ENCODE results near the gene RPL7A.
"Not testable (repeated sequence)": the region's sequence is repeated elsewhere in the genome, so short reads cannot be mapped to it uniquely, and the experiment has no call there.

RPL7A gene

DNA sequence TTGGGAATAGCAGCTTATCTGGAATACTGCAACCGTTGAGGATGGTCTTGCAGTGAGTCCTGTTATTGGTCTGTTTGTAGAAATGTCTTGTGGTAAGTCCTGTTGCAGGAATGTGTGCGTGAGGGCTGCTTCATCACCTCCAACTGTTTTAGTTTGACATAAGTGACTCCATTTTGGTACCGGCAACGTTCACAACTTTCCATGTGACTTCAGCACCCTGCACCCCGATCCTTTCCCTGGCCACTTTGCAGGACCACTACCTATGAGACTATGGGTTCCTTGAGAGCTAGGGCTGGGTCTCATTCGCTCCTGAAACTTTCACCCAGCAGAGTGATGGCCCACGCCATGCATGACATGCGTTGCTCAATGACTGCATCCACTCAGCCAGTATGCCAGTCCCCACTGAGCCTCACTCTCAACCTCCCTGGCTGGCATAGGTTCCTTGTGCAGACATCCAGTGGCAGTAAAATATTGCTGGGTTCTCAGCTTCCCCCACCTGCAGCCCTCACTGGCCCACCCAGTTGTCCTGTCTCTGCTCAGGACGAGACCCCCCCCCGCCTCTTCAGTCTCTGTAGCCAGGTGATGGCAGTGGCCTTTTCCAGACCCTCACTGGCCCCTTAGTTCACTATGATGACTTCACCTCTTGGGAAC, 20.1 kb upstream of the RPL7A start:
- no peak for DNase-seq (ENCODE audit: low spot score)

DNA sequence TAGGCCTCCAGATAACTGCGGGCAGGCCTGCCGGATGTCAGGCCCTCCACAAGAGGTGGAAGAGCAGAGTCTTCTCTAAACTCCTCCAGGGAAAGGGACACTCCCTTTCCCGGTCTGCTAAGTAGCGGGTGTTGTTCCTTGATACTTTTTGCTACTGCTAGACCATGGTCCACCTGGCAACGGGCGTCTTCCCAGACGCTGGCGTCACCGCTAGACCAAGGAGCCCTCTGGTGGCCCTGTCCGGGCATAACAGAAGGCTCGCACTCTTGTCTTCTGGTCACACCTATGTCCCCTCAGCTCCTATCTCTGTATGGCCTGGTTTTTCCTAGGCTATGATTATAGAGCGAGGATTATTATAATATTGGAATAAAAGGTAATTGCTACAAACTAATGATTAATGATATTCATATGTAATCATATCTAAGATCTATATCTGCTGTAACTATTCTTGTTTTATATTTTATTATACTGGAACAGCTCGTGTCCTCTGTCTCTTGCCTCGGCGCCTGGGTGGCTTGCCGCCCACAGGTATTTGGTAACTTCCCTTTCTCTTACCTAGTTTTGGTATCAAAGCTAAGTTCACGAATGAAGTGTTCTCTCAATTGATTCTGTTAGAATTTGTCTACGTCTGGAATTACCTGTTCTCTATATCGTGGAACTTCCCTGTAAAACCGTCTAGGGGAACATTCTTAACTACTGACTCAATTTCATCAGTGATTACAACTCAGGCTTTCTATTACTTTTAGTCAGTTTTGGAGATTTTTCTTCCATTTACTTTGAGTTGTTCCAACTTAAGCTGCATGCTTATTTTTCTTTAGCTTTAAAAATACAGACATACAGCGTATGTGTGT, 18.5 kb upstream of the RPL7A start:
- not testable (repeated sequence) for DNase-seq (ENCODE audit: low spot score)

DNA sequence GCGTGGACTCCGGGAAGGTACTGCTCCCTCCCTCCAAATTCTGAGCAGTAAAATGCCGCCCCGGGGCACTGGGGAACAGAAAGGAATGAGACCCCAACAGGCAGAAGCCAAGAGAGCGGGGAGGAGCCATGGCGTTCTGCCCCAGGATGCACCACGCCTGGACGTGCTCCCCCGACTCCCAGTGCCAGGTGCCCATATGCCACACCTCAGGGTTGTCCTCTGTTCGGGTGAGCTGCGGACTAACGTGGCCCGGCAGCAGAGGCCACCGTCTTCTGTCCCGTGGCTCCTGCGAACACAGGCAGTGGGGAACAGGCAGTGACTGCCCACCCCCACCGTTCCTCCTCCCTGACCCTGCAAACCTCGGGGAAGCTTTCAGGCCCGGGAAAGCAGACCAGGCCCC, 16.8 kb upstream of the RPL7A start:
- no peak for DNase-seq (ENCODE audit: low spot score)

DNA sequence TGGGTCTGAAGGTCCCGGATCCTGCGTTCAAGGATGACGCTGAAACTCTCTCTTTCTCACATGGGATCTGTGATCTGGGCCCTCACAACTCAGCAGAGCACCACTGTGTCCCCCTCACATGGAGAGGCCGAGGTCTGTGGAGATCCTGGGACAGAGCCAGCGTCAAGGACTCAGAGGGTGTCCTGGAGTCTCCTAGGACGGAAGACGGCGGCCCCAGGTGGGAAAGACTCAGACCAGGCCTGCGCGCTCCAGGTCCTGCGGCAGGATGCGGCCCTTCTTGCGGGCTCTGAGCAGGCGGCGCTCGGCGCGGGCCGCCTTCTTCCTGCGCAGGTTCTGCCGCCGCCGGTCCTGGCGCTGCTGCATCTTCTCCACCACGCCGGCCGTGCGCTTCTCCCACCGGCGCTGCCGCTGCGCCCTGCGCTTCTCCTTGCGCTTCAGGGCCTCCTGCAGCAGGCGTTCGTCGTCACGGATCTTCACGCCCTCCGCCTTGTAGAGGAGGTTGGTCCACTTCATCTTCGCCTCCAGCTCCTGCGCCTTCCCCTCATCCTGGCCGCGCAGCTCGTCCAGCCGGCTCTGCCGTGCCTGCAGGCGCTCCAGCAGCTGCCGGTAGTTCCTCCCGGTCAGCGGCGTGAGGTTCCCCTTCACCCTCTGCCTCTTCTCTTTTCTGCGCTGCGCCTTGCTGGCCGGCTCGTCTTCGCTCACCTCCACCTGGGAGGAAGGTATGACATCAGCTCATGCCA, 16.2 kb upstream of the RPL7A start:
- DNase-seq (ENCODE audit: low spot score) = no peak

DNA sequence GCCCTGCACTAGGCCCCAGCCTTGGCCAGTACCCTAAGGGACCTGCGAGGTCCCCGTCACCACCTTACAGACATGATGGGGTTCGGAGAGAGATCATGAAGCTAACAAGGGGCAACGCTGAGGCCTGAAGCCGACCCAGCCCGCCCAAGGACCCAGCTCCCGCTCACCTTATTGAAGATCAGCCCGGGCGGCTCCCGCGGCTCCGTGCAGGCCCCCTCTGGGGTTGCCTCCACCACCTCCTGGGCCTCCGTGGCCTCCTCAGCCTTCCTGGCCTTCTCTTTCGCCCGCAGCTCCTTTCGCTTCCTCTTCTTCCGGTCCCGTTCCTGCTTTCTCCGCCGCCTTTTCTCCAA, 15.7 kb upstream of the RPL7A start:
- no peak for DNase-seq (ENCODE audit: low spot score)

DNA sequence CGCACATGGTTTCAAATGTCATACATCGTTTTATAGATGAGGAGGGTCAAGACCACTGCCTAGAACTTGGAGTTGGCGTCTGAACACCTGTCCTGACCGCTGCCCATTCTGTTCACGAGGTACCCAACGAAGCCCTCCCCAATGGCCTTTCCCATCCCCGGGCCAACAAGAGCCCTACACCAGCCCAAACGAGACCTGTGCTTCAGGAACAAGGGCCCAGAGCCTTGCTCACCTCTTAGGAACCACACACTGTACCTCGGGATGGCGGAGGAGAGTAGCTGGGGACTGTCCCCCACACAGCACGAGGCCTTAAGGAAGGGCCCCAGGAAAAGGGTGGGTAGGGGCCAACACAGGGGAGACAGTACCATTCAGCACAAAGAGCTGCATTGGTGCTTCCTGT, 15.0 kb upstream of the RPL7A start:
- DNase-seq (ENCODE audit: low spot score) = no peak

DNA sequence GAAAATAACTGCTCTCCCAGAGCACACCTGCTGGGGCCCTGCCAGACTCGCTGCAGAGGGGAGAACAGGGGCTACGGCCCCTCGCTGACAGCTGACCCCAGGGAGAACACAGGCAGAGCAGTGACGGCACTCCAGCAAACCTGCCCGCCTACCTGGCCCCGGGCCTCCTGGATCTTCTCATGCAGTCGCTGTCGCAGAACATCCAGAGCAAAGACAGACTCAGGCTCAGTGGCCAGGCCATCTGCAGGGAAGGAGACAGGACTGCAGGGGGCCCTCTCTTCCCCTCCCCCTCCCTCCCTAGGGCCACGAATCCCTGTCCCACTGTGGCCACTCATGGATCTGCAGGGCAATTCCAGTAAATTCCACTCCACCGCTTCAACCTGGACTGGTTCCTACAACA, 14.5 kb upstream of the RPL7A start:
- DNase-seq (ENCODE audit: low spot score) = no peak

DNA sequence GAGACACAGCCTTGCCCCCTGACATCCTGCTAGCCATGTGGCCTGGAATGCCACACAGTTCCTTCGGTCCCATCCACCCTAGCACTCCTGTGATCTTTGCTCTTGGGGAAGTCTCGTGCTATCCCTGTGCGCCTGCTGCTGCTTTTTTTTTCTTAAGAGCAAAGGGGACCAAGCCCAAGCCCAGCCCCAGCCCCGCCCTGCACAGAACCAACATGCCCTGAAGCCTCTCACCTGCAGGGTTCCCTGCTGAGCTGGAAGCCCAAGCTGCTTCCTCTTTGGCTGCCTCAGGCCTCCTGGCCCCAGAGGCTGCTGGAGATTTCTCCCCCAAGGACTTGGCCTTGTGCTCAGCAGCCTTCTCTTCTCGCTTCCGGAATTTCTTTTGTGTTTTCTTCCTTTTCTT, 13.9 kb upstream of the RPL7A start:
- no peak for DNase-seq (ENCODE audit: low spot score)

DNA sequence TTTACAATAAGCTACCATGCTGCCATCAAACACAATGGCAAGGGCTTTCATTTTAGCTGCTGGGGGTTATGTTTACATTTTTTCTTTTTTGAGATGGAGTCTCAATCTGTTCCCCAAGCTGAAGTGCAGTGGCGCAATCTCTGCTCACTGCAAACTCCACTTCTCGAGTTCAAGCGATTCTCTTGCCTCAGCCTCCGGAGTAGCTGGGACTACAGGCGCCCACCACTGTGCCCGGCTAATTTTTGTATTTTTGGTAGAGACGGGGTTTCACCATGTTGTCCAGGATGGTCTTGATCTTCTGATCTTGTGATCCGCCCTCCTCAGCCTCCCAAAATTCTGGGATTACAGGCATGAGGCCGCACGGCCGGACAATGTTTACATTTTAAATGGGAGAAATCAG, 13.1 kb upstream of the RPL7A start:
- DNase-seq (ENCODE audit: low spot score) = not testable (repeated sequence)

DNA sequence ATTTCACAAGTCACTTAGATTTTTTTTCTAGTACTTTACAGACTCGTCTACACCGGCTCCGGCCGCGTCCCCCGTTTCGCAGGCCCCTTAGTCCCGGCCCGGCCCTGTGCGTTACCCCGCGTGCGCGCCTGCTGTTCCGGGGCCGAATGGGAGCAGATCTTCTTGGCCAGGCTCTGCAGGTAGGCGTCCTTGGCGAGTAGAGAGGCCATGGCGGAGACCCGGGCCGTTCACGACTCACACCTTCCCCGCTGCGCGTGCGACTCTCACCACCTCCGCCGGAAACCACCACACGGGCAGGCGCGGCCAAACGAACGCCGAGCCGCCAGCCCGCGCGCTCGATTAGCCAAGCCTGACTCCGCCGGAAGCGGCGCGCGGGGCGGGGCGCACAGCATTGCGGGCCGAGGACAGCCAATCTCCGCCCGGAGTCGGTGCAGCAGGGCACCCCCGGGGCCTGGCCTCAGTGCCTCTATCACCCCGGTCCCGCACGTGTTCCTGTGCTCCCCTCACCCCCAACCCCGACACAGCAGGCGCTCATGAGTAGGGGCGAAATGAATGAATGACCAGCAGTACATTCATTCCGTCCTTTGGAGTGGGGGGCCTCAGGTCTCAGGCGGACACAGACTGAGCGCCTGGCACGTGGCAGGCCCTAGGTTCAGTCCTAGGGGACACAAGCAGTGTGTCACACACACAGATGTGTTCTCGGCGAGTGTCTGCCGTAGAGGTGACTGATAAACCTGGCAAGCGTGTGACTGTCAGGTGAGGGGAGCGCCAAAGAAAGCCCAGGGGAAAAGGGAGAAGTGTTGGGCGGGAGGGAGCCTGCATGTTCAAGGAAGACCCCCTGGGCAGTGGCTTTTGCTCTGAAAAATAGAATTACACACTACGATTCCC, 11.8 kb upstream of the RPL7A start, which contains the start of gene SURF6:
Gene SURF6, minus strand, starts transcription at position 265 of the 888 bp plus-strand sequence. Its CDS starts 56 bp downstream, at position 209.
- peak; percentile 91 for DNase-seq (ENCODE audit: low spot score)

DNA sequence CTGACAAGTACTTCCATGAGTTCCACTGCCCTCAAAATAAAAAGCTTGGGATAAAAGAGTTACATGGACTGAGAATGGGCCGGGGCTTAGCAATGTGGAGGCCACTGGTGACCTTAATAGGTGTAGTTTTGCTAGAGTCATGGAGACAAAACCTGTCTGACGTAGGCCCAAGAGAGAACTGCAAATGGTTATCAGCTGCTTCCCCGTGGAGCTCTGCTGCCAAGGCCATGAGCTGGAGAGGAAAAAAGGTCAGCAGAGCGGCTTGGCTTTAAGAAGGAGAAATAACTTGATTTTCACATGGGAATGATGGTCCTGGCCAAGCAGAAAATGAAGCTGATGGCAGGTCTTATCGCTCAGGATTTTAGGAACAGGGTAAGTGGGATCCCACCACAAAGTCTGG, 8.4 kb upstream of the RPL7A start:
- no peak for DNase-seq (ENCODE audit: low spot score)

DNA sequence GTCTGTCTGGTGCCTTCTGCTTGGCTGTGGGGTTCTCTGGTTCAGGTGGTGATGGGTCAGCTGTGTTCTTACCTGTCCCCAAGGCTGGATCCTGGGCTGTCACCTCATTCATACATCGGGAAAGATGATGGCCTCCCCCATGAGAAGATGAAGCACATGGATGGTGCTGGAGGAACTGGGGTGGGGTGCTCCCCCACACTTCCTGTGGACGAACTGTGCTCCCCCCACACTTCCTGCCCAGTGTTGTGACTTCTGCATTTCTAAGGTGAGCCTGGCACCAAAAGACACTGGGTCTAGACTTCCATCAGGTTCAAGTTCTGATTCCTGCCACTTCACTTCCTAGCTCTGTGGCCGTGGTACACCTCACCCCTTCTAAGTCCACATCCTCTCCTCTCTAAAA, 7.8 kb upstream of the RPL7A start:
- no peak for DNase-seq (ENCODE audit: low spot score)

DNA sequence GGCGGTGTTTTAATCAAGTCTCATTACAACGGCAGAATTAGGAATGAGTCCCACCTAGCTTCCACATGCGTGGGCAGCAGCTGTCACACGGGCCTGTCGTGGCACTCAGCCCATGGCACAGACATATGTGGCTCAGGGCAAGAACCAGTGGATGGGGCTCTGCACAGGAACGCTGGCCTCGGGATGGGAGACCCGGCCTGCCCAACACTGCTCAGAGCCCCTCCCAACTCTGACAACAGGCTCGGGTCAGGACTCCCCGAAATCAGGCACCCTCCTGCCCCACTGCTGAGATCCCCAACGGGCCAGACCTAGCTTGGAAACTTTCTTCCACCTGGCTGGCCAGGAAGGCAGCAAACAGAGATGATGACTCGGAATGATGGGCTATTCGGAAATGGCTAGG, 7.1 kb upstream of the RPL7A start:
- DNase-seq (ENCODE audit: low spot score) = no peak

DNA sequence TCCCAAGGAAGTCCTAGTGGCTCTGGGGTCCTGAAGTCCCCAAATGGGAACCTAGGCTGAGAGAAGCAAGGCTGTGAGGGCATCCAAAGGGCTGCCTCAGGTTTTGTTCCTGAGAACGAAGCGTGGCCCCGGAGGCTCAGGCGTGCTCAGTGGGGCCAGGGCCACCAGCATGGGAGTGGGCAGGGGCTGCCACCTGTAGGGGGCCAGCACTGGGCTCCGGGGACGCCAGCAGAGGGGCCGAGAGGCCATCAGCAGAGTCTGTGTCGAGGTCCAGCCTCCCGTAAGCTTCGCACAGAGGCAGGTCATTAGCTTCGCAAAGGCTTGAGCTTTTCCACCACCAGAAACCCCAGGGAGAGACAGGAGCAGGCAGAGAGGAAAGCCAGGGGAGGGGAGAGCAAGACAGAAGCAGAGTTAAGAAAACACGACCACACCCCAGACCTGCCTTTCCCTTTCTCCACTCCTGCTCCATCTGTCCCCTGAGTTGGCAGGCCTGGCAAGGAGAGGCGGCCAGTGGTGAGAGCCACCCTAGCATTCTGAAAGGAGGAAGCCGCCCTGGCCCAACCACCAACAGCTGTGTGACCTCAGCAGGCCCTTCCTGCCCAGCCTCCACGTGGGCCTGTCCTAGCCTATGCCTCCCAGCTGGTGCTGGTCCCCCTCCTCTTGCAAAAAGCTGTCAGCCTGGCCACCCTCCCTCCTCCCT, 6.5 kb upstream of the RPL7A start:
- peak; percentile 62 for DNase-seq (ENCODE audit: low spot score)

DNA sequence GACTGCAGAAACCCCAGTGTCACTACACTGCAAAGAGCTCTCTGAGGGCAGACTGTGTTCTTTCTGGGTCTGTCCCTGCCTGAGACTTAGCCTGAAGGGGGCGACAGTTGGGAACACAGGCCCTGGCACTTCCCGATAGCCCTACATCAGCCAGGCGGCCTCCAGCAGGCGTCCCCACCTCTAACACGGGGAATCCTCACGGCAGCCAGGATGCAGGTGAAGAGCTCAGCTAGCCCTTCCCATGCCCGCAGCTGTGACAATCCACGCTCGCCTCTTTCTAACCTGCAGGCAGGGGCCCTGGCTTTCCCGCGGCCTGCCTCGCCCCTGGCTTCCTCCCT, 6.0 kb upstream of the RPL7A start:
- no peak for DNase-seq (ENCODE audit: low spot score)

DNA sequence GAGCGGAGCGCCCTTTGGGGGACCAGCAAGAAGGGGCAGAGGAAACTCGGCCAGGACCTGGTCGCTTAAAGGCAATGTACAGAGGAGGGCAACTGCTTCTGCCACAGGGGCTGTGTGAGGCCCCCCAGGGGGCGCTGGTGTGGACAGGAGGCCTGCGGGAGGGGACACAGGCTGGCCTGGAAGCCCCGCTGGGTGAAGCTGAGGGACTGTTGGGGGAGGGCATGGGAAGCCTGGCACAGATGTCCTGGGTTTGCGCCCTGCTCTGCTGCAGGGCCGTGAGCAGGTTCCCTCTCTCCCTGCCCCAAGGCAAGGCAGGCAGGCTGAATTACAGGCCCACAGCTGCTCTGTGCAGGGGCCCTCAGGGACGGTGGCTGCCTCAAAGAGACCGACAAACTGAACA, 5.4 kb upstream of the RPL7A start:
- DNase-seq (ENCODE audit: low spot score) = no peak

DNA sequence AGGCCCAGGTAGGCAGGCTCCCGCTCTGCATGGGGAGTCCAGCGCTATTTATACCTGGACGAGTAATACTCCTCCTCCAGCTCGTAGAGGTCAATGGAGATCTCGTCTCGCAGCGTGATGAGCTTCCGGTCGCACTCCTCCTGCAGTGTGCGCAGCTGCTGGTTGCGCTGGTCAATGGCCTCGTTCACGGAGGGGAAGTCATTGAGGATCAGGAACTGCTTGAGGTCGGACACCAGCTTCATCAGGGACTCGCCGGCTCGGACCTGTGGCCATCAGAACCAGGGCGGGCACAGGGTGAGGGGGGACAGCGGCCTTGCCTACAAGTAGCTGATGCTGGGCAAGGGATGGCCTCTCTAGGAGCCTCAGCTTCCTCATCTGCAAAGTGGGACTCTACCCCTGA, 3.9 kb upstream of the RPL7A start:
- no peak for DNase-seq (ENCODE audit: low spot score)

DNA sequence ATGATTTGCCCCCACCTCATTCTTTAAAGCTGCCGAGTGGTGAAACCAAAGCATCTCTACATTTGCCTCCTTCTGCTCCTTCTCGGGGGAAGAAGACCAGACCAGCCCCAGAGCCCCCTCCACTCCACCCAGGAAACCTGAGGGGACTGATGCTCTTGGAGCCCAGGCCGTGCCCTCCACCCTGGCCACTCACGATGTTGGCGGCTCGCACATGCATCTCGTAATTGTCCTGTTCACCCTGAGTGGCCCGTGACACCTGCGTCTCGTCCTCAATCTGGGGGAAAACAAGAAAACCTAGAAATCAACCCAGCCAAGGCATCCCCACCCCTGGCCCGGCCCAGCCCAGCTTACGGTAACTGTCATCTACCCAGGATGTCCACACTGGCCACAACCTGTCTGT, 3.0 kb upstream of the RPL7A start:
- no peak for DNase-seq (ENCODE audit: low spot score)

DNA sequence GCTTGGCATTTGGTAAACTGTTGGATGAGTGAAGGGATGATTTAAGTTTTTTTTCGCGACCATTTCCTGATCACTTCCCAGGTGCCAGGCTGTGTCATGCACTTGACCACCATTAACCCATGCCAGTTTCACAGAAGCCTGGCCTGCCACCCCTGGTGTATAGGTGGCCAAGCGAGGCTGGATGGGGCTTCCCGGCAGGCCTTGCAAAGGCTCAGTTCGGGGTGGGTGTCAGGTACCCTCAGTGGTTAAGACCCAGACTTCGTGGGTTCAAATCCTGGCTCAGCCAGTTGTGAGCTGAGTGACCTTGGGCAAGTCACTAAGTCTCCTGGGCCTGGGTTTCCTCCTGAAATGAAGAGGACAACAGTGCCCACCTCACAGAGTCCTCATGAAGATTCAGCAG, 2.4 kb upstream of the RPL7A start:
- no peak for DNase-seq (ENCODE audit: low spot score)

DNA sequence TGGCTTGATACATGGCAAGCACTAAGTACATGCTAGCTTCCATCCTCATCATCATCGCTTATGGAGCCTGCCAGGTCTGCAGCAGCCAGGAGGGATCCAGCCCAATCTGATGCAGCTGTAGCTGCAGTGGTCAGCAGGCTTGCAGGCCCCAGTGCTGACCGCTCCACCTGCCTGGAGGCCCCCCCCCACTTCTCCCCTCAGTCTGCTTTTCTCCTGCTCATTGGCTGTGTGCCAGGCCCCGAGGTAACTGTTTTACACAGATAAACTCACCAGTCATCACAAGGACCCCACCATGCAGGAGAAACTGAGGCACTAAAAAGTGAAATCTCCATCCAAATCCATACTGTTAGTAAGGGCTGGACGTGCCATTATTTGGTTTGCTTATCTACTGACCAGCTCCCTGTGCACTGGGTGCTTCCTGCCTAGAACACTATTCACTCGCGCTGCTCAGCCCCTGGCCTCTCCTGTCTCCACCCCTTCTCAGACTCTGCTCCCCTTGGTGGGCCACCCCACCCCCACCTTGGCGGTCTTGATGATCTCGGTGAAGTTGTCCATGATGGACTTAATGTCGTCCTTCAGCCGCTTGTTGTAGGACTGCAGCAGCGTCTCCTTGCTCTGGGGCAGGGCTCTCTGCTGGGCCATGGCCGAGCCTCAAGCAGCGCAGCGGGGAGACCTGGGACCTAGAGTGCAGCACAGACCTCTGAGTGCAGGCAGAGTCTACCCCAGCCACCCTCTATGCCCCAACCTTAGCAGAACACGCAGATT, 1.8 kb upstream of the RPL7A start:
- no peak for DNase-seq (ENCODE audit: low spot score)

DNA sequence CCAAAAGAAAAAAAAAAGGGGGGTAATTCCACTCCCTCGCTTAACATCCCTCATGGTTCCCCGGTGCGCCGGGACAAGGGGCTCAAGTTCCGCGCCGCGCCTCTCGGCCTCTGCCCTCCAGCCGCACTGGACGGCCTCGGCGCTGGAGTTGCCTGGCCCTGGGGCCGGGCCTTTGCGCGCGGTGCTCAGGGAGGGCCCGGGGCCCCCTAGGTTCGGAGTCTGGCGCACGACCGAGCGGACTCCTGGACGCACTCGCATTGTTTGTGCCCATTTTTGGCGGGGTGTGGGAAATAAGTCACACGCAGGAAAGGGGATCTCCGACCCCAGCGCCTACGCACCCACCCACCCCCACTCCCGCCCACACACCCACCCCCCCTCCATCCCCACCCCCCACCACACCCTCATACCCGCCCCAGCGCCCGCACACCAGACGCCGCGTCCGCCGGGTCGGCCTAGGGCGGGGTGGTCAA, 468 bp upstream of the RPL7A start:
- no peak for DNase-seq (ENCODE audit: low spot score)
